GM10847 (cell line): ENCODE data around the gene PFN4.

Experiments used
- POLR2A ChIP-seq: IDR thresholded peaks from 2 replicates; pipeline ENCODE4 v1.6.1; 2011; ENCODE audit not compliant: insufficient read length; ENCODE audit errors: extremely low read depth

Gene PFN4

DNA sequence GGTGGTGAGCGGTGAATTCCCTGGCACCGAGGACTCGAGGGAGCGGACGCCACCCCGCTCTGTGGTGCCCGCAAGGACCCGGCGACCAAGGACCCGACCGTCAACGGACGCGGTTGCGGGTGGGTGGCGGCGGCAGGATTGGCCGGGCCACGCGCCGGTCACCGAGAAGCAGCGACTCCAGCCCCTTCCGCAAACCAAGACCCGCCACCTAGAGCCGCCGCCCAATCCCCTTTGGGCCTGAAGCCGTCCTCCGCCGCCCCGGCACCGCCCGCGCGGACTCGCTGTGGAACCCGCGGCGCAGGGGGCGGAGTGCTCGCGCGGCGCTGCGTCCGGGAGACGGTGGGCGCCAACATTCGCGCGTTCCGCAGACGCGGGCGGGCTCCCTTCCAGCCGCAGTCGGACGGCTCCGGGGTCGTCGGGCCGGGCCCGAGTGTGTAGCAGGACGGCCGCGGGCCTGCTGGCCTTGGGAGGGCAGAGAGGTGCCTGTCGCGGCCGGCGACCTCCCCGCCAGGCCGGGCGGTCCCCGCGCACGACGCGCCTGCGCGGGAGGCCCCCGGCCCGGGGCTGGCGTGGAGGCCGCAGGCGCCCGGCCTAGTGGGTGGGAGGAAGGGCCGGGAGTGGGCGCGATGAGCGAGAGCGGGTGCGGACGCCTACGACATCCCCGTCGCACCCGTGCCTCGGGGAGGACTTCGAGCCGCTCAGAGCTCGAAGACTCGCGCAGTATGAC lies at the start of gene PFN4, which contains the start of gene FAM228B:
Gene PFN4 (minus strand): TSS at position 140 of the 727 bp plus-strand sequence. CDS start 799 bp downstream, outside the sequence.
Gene FAM228B (plus strand): TSS at position 275 of the 727 bp plus-strand sequence. CDS start 893 bp downstream, outside the sequence.
- TF ChIP-seq POLR2A = peak; percentile 91

- TF ChIP-seq POLR2A = no peak
Measured at GRCh38 chr2:24169023-24169422, 45.9 kb upstream of the PFN4 start.

DNA sequence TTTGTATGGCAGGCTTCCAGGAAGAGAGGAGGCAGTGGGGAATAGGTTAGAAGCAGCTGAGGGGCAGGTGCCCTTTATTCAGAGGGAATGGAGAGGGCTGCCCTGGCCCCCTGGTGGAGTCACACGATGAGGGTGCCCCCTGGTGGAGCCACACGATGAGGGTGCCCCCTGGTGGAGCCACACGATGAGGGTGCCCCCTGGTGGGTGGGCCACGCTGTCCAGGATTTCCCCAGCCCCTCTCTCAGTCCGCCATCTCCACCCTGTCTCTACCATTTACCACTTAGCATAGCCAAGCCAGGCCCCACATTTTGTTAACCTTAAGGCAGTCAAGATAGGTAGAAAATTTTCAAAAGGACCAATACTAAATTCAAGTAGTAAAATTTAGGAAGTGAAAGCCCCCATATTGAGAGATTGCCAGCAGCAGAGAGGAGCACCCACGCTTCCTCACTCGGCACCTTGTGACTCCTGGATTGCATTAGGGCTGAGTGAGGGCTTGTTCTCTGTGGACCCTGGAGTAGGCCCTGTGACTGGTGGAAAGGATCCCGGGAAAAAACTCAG lies 41.4 kb upstream of the PFN4 start:
- no peak for TF ChIP-seq POLR2A

GRCh38 chr2:24163601-24164000 lies 40.5 kb upstream of the PFN4 start:
- TF ChIP-seq POLR2A = no peak

GRCh38 chr2:24163186-24163585 lies 40.1 kb upstream of the PFN4 start:
- TF ChIP-seq POLR2A = no peak

DNA sequence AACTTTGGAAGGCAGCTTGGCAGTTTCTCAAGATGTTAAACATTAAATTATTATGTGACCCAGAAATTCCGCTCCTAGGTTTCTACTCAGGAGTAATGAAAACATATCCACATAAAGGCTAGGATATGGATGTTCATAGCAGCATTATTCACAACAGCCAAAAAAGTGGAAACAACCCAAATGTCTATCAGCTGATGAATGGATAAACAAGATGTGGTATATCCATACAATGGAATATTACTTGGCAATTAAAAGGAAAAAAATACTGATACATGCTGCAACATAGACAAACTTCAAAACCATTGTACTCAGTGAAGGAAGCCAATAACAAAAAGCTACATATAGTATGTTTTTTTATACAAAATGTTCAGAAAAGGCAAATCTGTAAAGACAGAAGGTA lies 39.4 kb upstream of the PFN4 start:
- TF ChIP-seq POLR2A = no peak

GRCh38 chr2:24160761-24161160 lies 37.6 kb upstream of the PFN4 start:
- TF ChIP-seq POLR2A = no peak

DNA sequence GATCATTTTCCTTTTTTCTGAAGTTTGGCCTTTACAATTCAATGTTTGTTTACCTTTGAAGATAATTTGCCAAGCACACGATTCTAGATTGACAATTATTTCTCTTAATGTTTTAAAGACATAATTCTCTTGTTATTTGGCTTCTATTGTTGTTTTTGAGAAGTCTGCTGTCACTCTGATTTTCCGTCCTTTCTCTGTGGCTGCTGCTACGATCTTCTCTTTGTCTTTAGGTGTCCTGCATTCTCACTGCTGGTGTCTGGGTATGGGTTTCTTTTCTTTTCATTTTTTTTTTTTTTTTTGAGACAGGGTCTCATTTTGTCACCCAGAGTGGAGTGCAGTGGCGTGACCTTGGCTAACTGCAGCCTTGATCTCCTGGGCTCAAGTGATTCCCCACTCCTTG lies 36.6 kb upstream of the PFN4 start:
- TF ChIP-seq POLR2A = no peak

DNA sequence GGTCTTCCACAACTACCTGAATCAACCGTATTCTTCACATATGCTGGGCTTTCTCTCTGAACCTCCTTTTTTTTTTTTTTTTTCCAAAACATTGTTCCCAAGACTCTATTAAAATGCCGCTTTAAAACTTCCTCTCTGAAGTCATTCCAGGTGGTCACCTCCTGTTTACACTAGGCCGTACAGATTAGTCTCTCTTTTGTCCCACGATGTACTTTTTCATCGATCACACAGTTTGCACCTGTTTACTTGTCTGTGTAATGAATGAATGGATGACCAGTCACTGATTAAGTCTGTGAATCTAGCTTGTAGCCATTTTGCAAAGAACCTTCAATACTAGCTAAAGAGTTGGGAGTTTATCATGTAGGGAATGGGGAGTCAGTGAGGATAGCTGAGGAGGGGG lies 35.0 kb upstream of the PFN4 start:
- TF ChIP-seq POLR2A = no peak

- no peak for TF ChIP-seq POLR2A
Measured at GRCh38 chr2:24153478-24153877, 30.3 kb upstream of the PFN4 start.

- TF ChIP-seq POLR2A = no peak
Measured at GRCh38 chr2:24152413-24153197, 29.5 kb upstream of the PFN4 start.

DNA sequence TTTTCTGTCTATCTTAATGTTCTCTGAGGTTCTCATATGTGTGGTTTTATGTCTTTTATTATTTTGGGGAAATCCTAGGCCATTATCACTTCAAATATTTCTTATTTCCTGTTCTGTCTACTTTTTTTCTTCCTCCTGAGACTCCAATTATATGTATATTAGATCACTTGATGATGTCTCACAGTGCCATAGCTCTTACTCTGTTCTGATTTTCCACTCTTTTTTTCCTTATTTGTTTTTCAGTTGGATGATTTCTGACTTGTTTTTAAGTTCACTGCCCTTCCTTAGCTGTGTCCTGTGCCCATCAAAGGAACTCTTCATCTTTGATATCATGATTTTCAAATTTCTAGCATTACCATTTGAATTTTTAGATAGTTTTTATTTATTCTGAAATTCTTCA lies 24.2 kb upstream of the PFN4 start:
- no peak for TF ChIP-seq POLR2A

DNA sequence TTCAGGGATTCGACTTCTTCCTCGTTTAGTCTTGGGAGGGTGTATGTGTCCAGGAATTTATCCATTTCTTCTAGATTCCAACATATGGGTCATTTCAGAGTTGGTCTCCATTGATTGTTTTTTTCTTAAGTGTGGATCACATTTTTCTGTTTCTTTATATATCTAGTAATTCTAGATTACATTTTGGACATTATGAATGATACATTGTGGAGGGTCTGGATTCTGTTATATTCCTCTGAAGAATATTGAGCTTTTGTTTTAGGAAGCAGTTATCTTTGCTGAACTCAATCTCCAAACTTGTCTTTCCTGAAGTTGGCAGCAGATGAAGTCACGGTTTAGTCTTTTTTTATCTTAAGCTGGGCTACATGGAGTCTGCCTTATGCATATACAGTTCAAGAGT lies 9.4 kb upstream of the PFN4 start:
- no peak for TF ChIP-seq POLR2A

DNA sequence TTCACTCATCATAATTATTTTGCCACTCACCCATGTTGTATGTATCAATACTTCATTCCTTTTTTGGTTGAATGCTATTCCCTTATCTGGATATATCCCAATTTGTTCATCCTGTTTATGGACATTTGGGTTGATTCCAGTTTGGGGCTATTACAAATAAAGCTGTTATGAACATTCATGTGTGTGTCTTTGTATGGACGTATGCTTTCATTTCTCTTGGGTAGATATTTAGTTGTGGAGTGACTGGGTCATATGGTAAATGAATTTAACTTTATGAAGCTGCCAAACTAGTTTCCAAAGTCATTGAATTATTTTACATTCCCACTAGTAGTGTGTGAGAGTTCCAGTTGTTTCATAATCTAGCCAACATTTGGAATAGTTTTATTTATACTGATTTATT lies 2.8 kb upstream of the PFN4 start:
- TF ChIP-seq POLR2A = no peak

- TF ChIP-seq POLR2A = no peak
Measured at GRCh38 chr2:24123922-24124580, 917 bp upstream of the PFN4 start.
